Upper lobe of right lung (tissue), 1 donor: Measurements from ENCODE around the gene FAM217B. TPM values are rescaled to one million over a fixed set of nuclear protein-coding genes. Genes with fewer than 3 reads are reported as not detected.

Experiments used
- ATAC-seq: fragments of 200-7000 bp; cut with Tn5 transposase; one replicate; pipeline ENCODE4 v1.9.1; 2020; ENCODE audit warnings: mild to moderate bottlenecking, moderate library complexity
- DNase-seq: peaks from one replicate; pipeline ENCODE4 v3.0.0-alpha.2; 2020
- H3K27ac ChIP-seq: fragments of 200-600 bp; one replicate; pipeline ENCODE4 v1.8.0; 2022
- H3K27me3 ChIP-seq: fragments of 200-600 bp; one replicate; pipeline ENCODE4 v1.8.0; 2022; ENCODE audit warnings: mild to moderate bottlenecking
- H3K36me3 ChIP-seq: fragments of 200-600 bp; one replicate; pipeline ENCODE4 v1.8.0; 2022
- H3K4me1 ChIP-seq: fragments of 200-600 bp; one replicate; pipeline ENCODE4 v1.8.0; 2022
- H3K4me3 ChIP-seq: fragments of 200-600 bp; one replicate; pipeline ENCODE4 v1.8.0; 2022; ENCODE audit warnings: mild to moderate bottlenecking
- H3K9me3 ChIP-seq: fragments of 200-600 bp; one replicate; pipeline ENCODE4 v1.8.0; 2022
- intact Hi-C: fragments of 100-400 bp; cut with DNase I; formaldehyde crosslinking; loops from one replicate; pipeline ENCODE4 v1.11.0; 2022
- total RNA-seq: library from RNA; stranded (reverse); fragmentation: NEBNext Ultra II Directional; extraction: Animal tissue kit (Norgen Biotek cat#: 25700); gene quantifications from one replicate; pipeline ENCODE4 v1.2.1, GENCODE V29; 2021
- TF ChIP-seq, protein P1 (sequence below): fragments of 200-600 bp; IDR thresholded peaks from one replicate; pipeline ENCODE4 v1.8.0; 2022; ENCODE audit warnings: antibody characterized with exemption
- donor health status: DM: no; HTN: yes; CAD: no; lungs with severe emphysema.

The FAM217B gene
- total RNA-seq, 1 donor from 2014 or later = 24.3 TPM

DNA sequence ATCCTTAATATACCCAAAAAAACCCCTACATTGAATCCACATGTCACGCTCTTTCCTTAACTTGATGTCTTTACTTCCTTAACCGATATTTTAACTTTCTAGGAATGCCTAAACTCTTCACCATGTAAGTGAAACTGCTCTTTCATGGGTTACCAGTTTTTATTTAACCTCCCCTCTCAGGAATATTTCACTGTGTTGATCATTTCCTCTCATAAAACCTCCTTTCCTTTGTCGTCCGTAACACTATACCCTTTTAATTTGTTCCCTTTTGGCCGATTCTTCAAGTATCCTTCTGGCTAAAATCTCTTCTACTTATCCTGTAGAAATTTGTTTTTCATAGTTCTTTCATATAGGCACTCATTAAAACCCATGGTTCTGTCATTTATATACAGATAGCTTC is 31.3 kb upstream of the FAM217B start:
- Histone ChIP-seq H3K9me3 (no peaks in the 10 kb centered on the region), H3K36me3 (no peaks in the 10 kb centered on the region), H3K4me1 (no peaks in the 10 kb centered on the region), H3K27ac (no peak overlapping the region), H3K27me3 (no peaks in the 10 kb centered on the region), H3K4me3 (no peak overlapping the region)
- intact Hi-C loops = no loop called here
- TF ChIP-seq, protein P1, sequence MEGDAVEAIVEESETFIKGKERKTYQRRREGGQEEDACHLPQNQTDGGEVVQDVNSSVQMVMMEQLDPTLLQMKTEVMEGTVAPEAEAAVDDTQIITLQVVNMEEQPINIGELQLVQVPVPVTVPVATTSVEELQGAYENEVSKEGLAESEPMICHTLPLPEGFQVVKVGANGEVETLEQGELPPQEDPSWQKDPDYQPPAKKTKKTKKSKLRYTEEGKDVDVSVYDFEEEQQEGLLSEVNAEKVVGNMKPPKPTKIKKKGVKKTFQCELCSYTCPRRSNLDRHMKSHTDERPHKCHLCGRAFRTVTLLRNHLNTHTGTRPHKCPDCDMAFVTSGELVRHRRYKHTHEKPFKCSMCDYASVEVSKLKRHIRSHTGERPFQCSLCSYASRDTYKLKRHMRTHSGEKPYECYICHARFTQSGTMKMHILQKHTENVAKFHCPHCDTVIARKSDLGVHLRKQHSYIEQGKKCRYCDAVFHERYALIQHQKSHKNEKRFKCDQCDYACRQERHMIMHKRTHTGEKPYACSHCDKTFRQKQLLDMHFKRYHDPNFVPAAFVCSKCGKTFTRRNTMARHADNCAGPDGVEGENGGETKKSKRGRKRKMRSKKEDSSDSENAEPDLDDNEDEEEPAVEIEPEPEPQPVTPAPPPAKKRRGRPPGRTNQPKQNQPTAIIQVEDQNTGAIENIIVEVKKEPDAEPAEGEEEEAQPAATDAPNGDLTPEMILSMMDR = no peak
- DNase-seq = no peak
- ATAC-seq = no peak

DNA sequence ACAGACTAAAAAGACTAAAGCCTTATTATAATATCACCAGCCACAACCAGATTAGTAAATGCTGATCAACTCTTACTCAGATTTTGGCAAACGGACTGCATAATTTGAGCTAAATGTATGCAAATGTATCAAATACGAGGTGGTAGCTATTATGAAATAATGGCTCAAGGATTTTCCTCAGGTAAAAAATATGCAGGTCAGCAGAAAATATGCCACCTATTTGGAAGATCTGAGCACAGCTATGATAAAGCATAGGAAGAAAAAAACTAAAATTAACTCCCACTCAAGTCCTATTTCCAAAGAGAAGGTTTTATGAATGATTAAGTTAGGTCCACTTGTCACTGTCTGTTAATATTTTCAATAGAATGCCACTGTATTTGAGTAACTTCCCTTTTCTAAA is 29.1 kb upstream of the FAM217B start:
- Histone ChIP-seq H3K27ac (no peak overlapping the region), H3K4me1 (no peaks in the 10 kb centered on the region), H3K27me3 (no peaks in the 10 kb centered on the region), H3K4me3 (no peak overlapping the region), H3K9me3 (no peaks in the 10 kb centered on the region), H3K36me3 (no peaks in the 10 kb centered on the region)
- ATAC-seq (no peak), DNase-seq (no peak)
- intact Hi-C loops = no loop called here
- TF ChIP-seq, protein P1 = no peak

DNA sequence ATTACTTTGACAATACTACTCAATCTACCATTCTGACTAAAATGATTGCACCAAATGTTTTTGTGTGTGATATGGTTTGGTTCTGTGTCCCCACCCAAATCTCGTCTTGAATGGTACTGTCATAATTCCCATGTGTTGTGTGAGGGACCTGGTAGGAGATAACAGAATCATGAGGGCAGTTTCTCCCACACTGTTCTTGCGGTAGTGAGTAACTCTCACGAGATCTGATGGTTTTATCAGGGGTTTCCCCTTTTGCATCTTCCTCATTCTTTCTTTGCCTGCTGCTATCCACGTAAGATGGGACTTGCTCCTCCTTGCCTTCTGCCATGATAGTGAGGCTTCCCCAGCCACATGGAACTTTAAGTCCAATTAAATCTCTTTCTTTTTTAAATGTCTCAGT is 27.6 kb upstream of the FAM217B start:
- TF ChIP-seq, protein P1 = no peak
- no peaks in the 10 kb centered on the region for H3K9me3 ChIP-seq
- intact Hi-C loops = no loop called here

DNA sequence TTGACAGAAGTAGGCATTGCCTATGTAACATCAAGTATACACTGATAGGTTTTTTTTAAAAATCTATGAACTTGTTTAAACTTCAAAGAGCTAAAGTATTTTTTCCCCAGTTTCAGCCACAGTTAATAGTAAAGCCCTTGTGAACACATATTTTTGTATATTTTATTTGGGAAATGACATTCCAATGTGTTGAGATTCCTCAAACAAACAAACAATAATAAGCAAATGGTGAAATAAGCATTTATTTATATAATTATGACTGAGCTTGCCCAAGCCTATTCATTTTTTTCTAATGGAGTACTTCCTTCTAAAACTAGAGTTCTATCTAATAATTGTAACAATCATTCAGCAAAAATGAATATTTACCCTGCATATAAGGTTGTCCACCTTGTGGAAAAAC is 19.2 kb upstream of the FAM217B start:
- TF ChIP-seq, protein P1 = no peak
- Histone ChIP-seq H3K27ac (no peak overlapping the region), H3K27me3 (no peaks in the 10 kb centered on the region), H3K36me3 (no peaks in the 10 kb centered on the region), H3K4me1 (no peaks in the 10 kb centered on the region), H3K9me3 (no peaks in the 10 kb centered on the region), H3K4me3 (no peak overlapping the region)
- no peak for ATAC-seq
- intact Hi-C loops = no loop called here
- DNase-seq = no peak

More for the DNA sequence above, 27.6 kb upstream of the FAM217B start:
- Histone ChIP-seq H3K4me3 (no peak overlapping the region), H3K27ac (no peak overlapping the region), H3K27me3 (no peaks in the 10 kb centered on the region), H3K4me1 (no peaks in the 10 kb centered on the region), H3K36me3 (no peaks in the 10 kb centered on the region)
- ATAC-seq (no peak), DNase-seq (no peak)

DNA sequence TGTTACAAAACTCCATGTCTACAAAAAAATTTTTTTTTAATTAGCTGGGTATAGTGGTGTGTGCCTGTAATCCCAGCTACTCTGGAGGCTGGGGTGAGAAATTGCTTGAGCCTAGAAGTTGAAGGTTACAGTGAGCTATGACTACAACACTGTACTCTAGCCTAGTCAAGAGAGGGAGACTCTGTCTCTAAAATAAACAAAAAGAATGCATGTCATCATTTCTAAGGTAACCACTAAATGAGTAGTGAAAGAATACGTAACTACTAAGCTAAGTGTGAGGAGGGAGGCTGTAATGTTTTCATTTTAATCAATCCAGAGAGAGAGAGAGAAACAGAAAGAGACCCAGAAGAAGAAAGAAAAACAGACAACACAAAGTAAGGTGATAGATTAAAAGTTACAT is 16.7 kb upstream of the FAM217B start:
- H3K4me3 ChIP-seq = no peak overlapping the region
- ATAC-seq (no peak), DNase-seq (no peak)
- no peaks in the 10 kb centered on the region for H3K9me3 ChIP-seq
- TF ChIP-seq, protein P1 = no peak
- no peak overlapping the region for H3K27ac ChIP-seq
- intact Hi-C loops = no loop called here
- H3K36me3 ChIP-seq = no peaks in the 10 kb centered on the region
- H3K27me3 ChIP-seq = no peaks in the 10 kb centered on the region
- H3K4me1 ChIP-seq = no peaks in the 10 kb centered on the region

DNA sequence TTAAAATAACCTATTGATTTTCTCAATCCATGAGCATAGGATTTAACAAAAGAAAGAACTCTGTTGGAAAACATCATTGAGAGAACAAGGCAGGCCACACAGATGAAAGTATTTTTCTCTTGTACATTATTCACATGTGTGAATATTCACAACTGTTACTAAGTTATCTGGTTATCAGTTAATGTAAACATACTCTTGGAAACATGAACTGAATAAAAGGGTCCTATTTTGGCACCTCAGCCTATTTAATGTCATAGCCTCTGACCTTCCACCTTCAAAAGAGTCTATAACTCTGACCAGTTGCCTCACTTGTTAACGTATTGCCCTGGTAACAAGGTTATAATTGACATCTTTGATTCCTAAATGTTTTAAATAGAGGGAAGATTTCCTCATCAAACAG is 14.8 kb upstream of the FAM217B start:
- DNase-seq = no peak
- intact Hi-C loops = no loop called here
- no peak for ATAC-seq
- H3K4me1 ChIP-seq = no peaks in the 10 kb centered on the region
- H3K27ac ChIP-seq = no peak overlapping the region
- no peaks in the 10 kb centered on the region for H3K36me3 ChIP-seq
- TF ChIP-seq, protein P1 = no peak
- H3K9me3 ChIP-seq = no peaks in the 10 kb centered on the region
- no peaks in the 10 kb centered on the region for H3K27me3 ChIP-seq
- H3K4me3 ChIP-seq = no peak overlapping the region
